ENCODE data around the gene KIF18B.

Gene KIF18B

DNA sequence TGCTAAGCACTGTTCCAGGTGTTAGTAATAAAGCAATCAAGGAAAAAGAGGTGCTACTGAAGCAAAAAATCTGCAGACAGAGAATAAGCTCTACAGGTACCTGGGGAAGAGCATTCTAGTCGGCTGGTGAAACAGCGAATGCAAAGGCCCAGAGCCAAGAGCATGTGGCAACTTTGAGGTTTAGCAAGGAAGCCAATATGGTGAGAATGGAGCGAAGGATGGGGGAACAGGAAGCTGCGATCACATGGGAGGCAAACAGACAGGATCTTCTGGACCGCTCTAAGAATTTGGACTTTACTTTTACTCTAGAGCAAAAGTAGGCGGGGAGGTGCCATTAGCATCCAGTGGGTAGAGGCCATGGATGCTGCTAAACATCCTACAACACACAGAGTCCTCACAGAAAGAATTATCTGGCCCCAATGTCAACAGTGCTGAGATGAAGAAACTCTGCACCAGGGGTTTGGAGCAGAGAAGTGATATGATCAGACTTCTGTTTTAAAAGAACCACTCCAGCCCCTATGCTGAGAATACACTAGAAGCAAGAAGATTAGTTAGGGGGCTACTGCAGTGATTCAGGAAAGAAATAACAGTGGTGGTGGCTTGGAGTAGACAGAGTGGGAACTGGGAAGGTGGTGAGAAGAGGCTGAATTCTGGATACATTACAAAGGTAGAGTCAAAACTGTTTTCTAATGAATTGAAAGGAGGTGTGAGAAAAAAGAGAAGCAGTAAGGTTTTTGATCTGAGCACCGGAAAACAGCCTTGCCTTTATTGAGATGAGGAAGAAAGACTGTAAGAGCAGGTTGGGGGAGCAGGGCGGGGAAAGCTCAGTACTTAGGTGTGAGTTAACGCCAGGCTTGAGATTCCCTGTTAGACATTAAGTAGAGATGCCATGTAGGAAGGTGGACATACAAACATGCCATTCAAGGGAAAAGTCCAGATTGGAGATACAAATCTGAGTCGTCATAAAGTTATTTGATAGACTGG, 59.3 kb downstream of the KIF18B start:
- Histone ChIP-seq H3K27ac (ENCODE audit: poor library complexity, severe bottlenecking) (no peak overlapping the region), H3K4me3 (ENCODE audit: severe bottlenecking) (no peak overlapping the region), H3K27me3 (ENCODE audit: insufficient read depth, poor library complexity, severe bottlenecking) (no peaks in the 10 kb centered on the region), H3K4me1 (ENCODE audit: insufficient read depth, poor library complexity, severe bottlenecking) (no peaks in the 10 kb centered on the region), H3K9me3 (ENCODE audit: severe bottlenecking) (no peaks in the 10 kb centered on the region), H3K36me3 (ENCODE audit: low read depth) (peaks cover 84% of the 10 kb centered on the region)
- DNase-seq (ENCODE audit: low spot score) (no peak), ATAC-seq (ENCODE audit: low read depth) (0 out of 3 replicates have a peak, but pooled peaks have one; percentile 17)
- TF ChIP-seq, protein P1, sequence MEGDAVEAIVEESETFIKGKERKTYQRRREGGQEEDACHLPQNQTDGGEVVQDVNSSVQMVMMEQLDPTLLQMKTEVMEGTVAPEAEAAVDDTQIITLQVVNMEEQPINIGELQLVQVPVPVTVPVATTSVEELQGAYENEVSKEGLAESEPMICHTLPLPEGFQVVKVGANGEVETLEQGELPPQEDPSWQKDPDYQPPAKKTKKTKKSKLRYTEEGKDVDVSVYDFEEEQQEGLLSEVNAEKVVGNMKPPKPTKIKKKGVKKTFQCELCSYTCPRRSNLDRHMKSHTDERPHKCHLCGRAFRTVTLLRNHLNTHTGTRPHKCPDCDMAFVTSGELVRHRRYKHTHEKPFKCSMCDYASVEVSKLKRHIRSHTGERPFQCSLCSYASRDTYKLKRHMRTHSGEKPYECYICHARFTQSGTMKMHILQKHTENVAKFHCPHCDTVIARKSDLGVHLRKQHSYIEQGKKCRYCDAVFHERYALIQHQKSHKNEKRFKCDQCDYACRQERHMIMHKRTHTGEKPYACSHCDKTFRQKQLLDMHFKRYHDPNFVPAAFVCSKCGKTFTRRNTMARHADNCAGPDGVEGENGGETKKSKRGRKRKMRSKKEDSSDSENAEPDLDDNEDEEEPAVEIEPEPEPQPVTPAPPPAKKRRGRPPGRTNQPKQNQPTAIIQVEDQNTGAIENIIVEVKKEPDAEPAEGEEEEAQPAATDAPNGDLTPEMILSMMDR (IDR thresholded peaks at IDR 0.05; ENCODE audit: poor library complexity, severe bottlenecking) = no peak

DNA sequence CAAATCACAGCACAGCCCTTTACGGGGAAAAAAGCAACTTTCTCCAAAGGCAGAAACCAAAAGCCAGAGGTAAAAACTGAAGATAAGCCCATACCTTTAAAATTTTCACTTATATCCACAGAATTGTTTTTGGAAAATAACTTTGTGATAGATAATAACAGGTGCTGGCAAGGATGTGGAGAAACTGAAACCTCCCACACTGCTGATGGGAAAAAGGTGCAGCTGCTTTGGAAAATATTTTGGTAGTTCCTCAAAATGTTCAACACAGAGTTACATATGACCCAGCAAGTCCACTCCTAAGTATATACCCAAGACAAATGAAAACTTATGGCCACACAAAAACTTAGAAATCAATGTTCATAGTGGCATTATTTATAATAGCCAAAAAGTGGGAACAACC, 60.6 kb downstream of the KIF18B start:
- ATAC-seq (ENCODE audit: low read depth) = no peak
- TF ChIP-seq, protein P1 (IDR thresholded peaks at IDR 0.05; ENCODE audit: poor library complexity, severe bottlenecking) = no peak
- no peak for DNase-seq (ENCODE audit: low spot score)
- no peak overlapping the region for H3K27ac ChIP-seq (ENCODE audit: poor library complexity, severe bottlenecking)
- no peak overlapping the region for H3K4me3 ChIP-seq (ENCODE audit: severe bottlenecking)
- H3K4me1 ChIP-seq (ENCODE audit: insufficient read depth, poor library complexity, severe bottlenecking) = no peaks in the 10 kb centered on the region
- peaks cover 84% of the 10 kb centered on the region for H3K36me3 ChIP-seq (ENCODE audit: low read depth)
- no peaks in the 10 kb centered on the region for H3K27me3 ChIP-seq (ENCODE audit: insufficient read depth, poor library complexity, severe bottlenecking)
- no peaks in the 10 kb centered on the region for H3K9me3 ChIP-seq (ENCODE audit: severe bottlenecking)

DNA sequence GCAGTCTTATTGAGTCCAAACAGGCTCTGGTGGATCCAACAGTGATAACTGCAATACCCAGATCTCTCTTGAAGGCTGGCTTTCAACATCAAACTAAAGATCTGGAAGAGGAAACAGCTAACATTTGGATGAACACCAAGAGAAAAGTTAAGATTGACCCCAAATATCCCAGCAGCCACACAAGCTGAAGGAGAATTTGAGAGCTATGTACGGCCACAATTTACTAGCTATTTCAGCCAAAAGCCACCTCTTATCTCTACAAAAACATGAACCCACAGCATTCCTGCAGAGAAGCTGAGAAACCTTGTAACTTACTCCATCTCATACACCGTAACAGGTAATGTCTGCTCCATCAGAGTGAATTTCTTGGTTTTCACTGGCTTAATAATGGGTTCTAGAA, 62.6 kb downstream of the KIF18B start:
- Histone ChIP-seq H3K36me3 (ENCODE audit: low read depth) (peaks cover 86% of the 10 kb centered on the region), H3K4me1 (ENCODE audit: insufficient read depth, poor library complexity, severe bottlenecking) (no peaks in the 10 kb centered on the region), H3K27me3 (ENCODE audit: insufficient read depth, poor library complexity, severe bottlenecking) (no peaks in the 10 kb centered on the region), H3K4me3 (ENCODE audit: severe bottlenecking) (no peak overlapping the region), H3K27ac (ENCODE audit: poor library complexity, severe bottlenecking) (no peak overlapping the region), H3K9me3 (ENCODE audit: severe bottlenecking) (no peaks in the 10 kb centered on the region)
- ATAC-seq (ENCODE audit: low read depth) = no peak
- no peak for DNase-seq (ENCODE audit: low spot score)
- TF ChIP-seq, protein P1 (IDR thresholded peaks at IDR 0.05; ENCODE audit: poor library complexity, severe bottlenecking) = no peak

DNA sequence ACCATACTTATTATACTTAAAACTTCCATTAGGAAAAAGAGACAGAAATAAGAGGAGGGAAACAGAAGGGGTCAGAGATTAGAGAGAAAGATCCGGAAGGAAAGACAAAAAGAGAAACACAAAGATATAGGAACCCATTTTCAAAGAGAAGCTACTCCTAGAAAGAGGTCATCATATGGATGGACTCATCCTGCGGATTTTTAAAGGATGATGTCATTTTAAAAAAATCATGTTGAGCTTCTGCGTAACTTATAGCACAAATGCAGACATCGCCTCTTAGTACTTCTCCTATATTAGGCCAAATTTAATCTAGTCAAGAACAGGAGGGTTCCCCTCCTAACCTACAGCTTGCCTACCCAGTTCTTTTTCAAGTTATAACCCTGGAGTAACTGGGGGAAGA, 66.4 kb downstream of the KIF18B start:
- H3K27ac ChIP-seq (ENCODE audit: poor library complexity, severe bottlenecking) = no peak overlapping the region
- no peaks in the 10 kb centered on the region for H3K9me3 ChIP-seq (ENCODE audit: severe bottlenecking)
- DNase-seq (ENCODE audit: low spot score) (no peak), ATAC-seq (ENCODE audit: low read depth) (no peak)
- peaks cover 95% of the 10 kb centered on the region for H3K36me3 ChIP-seq (ENCODE audit: low read depth)
- no peaks in the 10 kb centered on the region for H3K27me3 ChIP-seq (ENCODE audit: insufficient read depth, poor library complexity, severe bottlenecking)
- TF ChIP-seq, protein P1 (IDR thresholded peaks at IDR 0.05; ENCODE audit: poor library complexity, severe bottlenecking) = no peak
- no peak overlapping the region for H3K4me3 ChIP-seq (ENCODE audit: severe bottlenecking)
- no peaks in the 10 kb centered on the region for H3K4me1 ChIP-seq (ENCODE audit: insufficient read depth, poor library complexity, severe bottlenecking)

DNA sequence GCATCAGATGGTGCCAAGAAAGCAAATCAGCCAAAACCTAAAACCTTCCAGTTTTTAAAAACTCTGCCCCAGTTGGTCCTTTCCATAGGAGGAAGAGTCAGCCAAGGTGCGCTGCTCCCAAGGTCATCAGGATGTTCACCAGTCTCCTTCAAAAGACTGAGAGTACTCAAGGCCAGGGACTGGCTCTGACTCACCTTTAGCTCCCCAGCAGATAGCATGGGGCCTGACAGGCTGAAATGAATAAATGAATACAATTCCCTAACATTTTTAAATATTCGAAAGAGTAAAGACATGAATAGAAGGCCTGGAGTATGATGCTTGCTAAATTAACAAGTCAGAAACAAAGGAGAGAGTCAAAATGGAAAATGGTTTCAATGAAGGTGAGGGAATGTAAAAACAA, 67.5 kb downstream of the KIF18B start:
- Histone ChIP-seq H3K27me3 (ENCODE audit: insufficient read depth, poor library complexity, severe bottlenecking) (no peaks in the 10 kb centered on the region), H3K4me3 (ENCODE audit: severe bottlenecking) (no peak overlapping the region), H3K27ac (ENCODE audit: poor library complexity, severe bottlenecking) (no peak overlapping the region), H3K9me3 (ENCODE audit: severe bottlenecking) (no peaks in the 10 kb centered on the region), H3K4me1 (ENCODE audit: insufficient read depth, poor library complexity, severe bottlenecking) (no peaks in the 10 kb centered on the region), H3K36me3 (ENCODE audit: low read depth) (peaks cover 97% of the 10 kb centered on the region)
- DNase-seq (ENCODE audit: low spot score) = no peak
- no peak for ATAC-seq (ENCODE audit: low read depth)
- TF ChIP-seq, protein P1 (IDR thresholded peaks at IDR 0.05; ENCODE audit: poor library complexity, severe bottlenecking) = no peak

All from RWPE2 (cell line).